Measurements from ENCODE around the gene SBF2.

DNA sequence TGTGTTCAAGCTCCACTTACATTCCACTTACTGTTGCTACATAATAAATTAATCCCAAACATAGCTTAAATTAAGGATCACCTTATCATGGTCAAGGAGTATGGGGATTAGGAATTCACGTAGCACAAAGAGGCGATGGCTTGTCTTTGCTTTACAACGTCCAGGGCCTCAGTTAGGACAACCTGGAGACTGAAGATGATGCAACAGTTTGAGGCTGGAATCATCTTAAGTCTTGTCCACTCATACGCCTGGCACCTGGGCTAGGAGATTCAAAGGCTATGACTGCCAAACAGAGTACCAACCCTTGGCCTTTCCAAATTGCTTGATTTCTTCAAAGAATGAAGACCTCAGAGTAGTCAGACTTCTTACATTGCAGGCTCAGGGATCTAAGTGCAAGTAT is 149.1 kb downstream of the SBF2 start:
- TF ChIP-seq, protein P1, sequence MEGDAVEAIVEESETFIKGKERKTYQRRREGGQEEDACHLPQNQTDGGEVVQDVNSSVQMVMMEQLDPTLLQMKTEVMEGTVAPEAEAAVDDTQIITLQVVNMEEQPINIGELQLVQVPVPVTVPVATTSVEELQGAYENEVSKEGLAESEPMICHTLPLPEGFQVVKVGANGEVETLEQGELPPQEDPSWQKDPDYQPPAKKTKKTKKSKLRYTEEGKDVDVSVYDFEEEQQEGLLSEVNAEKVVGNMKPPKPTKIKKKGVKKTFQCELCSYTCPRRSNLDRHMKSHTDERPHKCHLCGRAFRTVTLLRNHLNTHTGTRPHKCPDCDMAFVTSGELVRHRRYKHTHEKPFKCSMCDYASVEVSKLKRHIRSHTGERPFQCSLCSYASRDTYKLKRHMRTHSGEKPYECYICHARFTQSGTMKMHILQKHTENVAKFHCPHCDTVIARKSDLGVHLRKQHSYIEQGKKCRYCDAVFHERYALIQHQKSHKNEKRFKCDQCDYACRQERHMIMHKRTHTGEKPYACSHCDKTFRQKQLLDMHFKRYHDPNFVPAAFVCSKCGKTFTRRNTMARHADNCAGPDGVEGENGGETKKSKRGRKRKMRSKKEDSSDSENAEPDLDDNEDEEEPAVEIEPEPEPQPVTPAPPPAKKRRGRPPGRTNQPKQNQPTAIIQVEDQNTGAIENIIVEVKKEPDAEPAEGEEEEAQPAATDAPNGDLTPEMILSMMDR (IDR thresholded peaks at IDR 0.05; ENCODE audit: low read length), result no peak
- no peak for TF ChIP-seq EZH2 (IDR thresholded peaks at IDR 0.05; ENCODE audit: borderline replicate concordance, low read length)

All from OCI-LY1 (cell line).